Hematopoietic multipotent progenitor cell treated with erythropoietin and hydrocortisone succinate and interleukin-3 and kit ligand, for 17 days (in vitro differentiated cells): Measurements from ENCODE around the gene CERS6.
"Not testable (repeated sequence)": the region's sequence is repeated elsewhere in the genome, so short reads cannot be mapped to it uniquely, and the experiment has no call there.

ENCODE experiments used
- DNase-seq: peaks from one replicate; pipeline ENCODE4 v3.0.0-alpha.2; 2015; ENCODE audit warnings: low spot score

CERS6 gene

DNA sequence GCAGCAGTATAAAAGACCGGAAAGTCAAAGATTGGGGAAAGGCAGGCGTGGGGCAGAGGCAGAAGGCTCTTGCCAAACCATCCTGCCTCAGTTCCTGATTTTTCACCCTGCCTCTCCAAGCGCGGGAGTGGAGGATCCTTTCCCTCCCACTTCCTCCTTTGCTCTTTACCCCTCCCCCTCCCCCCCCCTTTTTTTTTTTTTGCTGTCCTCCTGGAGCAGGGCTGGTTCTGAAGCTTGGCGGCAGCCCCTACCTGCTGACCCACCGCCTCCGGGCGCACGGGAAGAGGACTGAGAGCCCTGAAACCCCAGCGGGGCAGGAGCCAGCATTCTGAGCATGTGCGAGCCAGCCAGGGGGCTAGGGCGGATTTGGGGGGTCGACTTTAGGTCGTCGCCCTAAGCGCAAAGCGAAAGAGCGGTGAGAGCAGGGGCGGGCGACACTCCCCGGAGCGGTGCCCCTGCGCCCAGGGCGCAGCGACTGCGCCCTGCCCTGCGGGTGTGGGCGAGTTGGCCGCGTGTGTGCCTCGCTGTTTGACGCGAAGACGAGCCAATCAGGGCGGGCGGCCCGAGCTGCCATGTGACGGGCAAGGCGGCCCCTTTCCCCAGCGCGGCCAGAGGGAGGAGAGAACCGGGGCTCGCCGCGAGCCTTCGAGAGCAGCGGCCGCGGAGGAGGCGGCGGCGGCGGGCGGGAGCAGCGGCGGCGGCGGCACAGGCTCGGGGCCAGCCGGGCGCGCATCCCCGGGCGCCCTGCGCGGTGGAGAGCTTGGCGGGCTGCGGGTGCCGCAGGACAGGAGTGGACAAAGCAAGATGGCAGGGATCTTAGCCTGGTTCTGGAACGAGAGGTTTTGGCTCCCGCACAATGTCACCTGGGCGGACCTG, at the start of gene CERS6:
CERS6 (plus strand) TSS at position 628 of the 876 bp plus-strand sequence; CDS start at position 805, 177 bp downstream.
- peak; percentile 61 for DNase-seq

- not testable (repeated sequence) for DNase-seq
Measured at GRCh38 chr2:168412301-168412700, 43.8 kb upstream of the CERS6 start.

DNA sequence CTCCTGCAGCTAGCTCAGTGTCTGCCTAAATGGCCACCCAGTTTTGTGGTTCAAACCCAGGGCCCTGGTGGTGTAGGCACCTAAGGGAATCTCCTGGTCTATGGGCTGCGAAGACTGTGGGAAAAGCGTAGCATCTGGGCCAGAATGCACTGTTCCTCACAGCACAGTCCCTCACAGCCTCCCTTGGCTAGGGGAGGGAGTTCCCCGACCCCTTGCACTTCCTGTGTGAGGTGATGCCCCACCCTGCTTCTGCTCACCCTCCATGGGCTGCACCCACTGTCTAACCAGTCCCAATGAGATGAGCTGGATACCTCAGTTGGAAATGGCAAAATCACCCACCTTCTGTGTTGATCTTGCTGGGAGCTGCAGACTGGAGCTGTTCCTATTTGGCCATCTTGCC, 43.0 kb upstream of the CERS6 start:
- DNase-seq = not testable (repeated sequence)

DNA sequence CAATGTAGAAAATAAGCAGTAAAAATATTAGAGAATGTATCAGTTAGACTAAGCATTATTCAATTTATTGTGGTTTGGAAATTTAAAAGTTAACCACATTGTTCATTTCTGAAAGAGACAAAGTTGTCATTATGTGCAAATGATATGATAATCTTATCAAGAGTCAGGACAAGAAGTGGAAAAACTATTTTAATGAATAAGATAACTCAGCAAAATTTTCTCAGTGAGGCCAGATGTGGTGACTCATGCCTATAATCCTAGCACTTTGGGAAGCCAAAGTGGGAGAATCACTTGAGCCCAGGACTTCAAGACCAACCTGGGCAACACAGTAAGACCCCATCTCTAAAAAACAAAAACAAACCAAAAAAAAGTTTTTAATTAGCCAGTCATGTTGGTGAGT, 39.5 kb upstream of the CERS6 start:
- no peak for DNase-seq

DNA sequence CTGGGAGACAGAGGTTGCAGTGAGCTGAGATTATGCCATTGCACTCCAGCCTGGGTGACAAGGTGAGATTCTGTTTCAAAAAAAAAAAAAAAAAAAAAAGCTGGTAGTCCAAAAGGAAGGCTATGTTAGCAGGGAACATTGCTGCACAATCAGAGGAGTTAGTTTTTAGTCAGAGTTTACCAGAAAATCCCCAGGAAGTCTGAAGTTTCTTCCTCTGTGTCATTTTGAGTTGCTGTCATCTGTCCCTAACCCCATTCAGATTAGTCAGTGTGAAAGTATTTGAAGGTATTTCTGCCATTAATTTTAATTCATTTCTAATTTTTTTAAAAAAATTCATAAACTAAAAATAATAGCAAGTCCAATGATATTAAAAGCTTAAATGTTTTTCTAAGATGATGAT, 33.5 kb upstream of the CERS6 start:
- DNase-seq = no peak

GRCh38 chr2:168424112-168424951, 31.7 kb upstream of the CERS6 start:
- DNase-seq = no peak

DNA sequence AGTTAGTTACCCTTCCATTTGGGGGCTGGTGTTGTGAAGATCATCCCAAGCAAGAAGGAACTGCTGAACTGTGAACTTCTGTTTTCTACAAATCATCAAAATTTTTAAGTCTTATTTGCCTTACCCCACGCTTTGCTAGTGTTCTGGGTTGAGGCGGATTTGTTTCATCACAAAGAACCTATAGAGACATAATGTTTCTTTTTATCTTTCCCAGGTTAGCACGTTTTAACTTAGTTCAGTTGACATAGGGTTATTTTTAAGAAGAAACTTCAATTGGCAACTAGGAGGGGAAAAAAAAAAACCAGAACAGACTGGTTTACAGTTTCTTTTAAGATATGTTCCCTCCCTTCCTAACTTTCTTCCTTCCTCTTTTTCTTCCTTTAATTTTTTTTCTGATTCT, 31.1 kb upstream of the CERS6 start:
- DNase-seq = no peak

GRCh38 chr2:168426861-168427260, 29.2 kb upstream of the CERS6 start:
- no peak for DNase-seq

DNA sequence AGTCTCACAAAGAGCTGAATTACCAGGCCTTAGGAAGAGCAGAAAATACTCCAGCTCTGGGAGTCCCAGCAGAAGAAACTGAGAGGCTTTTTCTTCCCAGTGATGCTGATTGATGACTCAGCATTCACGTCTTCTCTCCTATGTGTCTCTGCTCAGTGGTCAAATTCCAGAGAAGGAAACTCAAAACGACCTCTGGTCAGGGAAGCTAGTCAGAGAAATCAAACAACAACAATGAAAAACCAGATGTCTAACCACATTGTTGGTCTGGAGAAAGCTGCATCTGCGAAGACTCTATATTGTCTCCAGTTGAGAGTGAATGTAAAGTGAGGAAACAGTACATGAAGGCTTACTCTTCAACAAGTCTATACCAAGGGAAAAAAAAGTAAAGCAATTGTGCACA, 28.6 kb upstream of the CERS6 start:
- no peak for DNase-seq

DNA sequence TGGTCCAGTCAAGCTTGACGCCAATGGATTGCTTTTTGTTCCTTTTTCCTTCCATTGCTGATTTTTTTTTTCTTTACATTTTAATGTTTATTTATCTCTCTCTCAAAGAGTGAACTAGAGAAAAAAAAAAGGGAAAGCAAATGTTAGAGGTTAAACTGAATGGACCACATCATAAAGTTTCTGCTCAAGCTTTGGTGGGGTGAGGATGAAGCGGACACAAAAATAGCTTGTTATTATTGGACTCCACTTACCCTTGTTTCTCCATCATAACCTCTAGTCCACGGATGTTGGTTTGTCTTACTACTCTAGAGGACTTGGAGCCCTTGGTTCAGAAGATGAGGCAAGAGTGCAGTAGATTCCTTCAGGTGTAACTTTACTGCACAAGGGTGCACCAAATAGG, 27.6 kb upstream of the CERS6 start:
- no peak for DNase-seq

GRCh38 chr2:168429988-168430387, 26.1 kb upstream of the CERS6 start:
- DNase-seq = no peak

- DNase-seq = no peak
Measured at GRCh38 chr2:168430431-168430830, 25.6 kb upstream of the CERS6 start.

GRCh38 chr2:168431301-168432024, 24.6 kb upstream of the CERS6 start:
- no peak for DNase-seq

- DNase-seq = no peak
Measured at GRCh38 chr2:168432100-168432499, 24.0 kb upstream of the CERS6 start.

GRCh38 chr2:168432565-168433186, 23.4 kb upstream of the CERS6 start:
- DNase-seq = no peak

DNA sequence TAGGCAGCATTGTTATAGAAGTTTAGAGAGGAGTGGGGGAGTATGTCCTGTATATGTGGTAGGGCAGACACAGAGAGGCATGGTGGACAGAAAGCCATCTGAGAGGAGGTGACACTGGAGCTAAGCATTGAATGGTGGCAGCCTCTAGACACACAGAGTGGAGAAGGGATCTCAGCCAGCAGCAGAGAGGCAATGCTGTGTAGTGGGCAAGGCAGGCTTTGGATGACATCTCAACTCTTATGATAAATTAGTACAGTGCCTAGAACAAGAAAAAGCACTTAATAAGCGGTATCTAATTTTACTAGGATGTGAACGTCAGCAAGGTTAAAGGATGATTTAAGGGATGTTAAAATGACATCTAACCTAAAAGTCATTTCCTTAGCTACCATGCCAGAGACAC, 22.5 kb upstream of the CERS6 start:
- no peak for DNase-seq

DNA sequence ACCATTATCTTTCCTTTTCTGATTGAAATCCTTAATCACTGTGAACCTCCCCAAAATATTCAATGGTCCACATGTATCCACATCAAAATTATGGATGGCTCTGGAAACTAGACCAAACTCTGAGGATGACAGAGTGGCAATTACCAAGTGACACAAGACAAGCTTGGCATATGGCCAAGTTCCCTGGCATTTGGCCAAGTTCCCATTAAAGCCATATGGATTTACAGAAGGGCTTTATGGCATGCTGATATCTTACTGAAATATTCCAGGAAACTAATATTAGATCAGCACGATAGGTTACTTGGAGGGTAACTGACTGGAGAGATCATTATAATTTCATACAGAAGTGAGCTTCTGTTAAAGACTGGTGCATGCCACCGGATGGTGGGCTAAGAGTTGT, 21.9 kb upstream of the CERS6 start:
- peak; percentile 41 for DNase-seq

DNA sequence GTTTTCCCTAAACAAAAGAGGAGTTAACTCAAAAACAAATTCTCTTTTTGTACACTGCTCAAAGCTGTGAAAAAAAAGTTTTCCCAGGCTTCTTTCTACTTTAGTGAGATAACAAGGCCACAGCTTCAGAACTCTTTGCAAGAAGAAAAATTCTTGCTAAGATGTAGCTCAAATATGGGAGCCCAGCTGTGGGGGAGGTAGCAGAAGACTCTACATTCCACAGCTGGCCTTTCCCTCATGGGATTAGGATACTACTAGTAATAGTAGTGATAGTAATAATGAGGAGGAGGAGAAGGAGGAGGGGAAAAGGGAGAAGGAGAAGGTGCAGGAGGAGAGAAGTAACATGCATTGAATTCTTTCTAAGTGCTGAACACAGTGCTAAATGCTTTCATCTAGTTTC, 19.2 kb upstream of the CERS6 start:
- DNase-seq = no peak

DNA sequence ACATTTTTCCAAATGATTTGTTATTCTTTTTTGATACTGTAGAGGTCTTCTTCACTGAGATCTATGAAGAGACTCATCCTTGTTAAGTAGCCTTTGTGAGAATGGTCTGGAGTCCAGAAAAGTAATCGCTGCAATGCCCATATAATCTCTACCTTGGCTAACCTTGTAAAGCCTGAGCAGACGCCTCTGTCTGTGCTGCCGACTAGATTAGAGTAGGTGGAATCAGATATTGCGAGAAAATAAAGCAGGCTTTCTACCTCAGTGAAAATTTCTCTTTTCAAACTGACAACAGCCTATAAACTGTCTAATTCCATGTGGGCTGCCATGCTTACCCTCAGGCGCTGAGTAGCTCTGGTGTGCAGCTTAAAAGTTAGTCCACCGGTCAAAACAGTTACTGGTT, 17.5 kb upstream of the CERS6 start:
- no peak for DNase-seq

DNA sequence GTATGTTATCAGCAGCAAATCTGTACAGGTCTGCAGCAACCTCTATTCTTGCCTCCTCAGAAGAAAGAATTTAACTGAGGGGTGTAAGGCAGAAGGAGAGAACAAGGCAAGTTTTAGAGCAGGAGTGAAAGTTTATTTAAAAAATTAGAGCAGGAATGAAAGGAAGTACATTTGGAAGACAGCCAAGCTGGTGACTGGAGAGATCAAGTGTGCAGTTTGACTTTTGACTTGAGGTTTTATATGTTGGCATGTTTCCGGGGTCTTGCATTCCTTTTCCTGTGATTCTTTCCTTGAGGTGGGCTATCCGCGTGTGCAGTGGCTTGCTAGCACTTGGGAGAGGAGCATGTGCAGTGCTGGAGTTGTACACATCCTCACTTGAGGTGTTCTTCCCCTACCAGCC, 16.5 kb upstream of the CERS6 start:
- DNase-seq = no peak

- no peak for DNase-seq
Measured at GRCh38 chr2:168441214-168441872, 14.7 kb upstream of the CERS6 start.
